GM23338 (cell line): ENCODE measurements around the gene KANK4. TPM values are rescaled to one million over a fixed set of nuclear protein-coding genes. Genes with fewer than 3 reads are reported as not detected.

Source experiments
- ATAC-seq: fragments of 200-7000 bp; cut with Tn5 transposase; 3 replicates; pipeline ENCODE4 v1.9.1; 2020
- DNase-seq: peaks from one replicate; pipeline ENCODE4 v3.0.0-alpha.2; 2015; ENCODE audit warnings: low spot score
- H2AFZ ChIP-seq: fragments of 200-600 bp; sonication (generic); 2 replicates; pipeline ENCODE4 v1.8.0; 2016; ENCODE audit warnings: antibody characterized with exemption, mild to moderate bottlenecking, moderate library complexity
- H3F3A ChIP-seq: fragments of 200-600 bp; sonication (generic); replicated peaks from 2 replicates; pipeline ENCODE4 v1.8.0; 2017; ENCODE audit warnings: antibody characterized with exemption, mixed run types, low read depth
- H3K27ac ChIP-seq: fragments of 200-600 bp; sonication (generic); 2 replicates; pipeline ENCODE4 v1.6.1; 2016; ENCODE audit warnings: low read depth
- H3K27me3 ChIP-seq: fragments of 200-600 bp; sonication (generic); 2 replicates; pipeline ENCODE4 v1.8.0; 2016; ENCODE audit warnings: mild to moderate bottlenecking, mixed run types, moderate library complexity; ENCODE audit not compliant: insufficient read depth
- H3K36me3 ChIP-seq: fragments of 200-600 bp; sonication (generic); 2 replicates; pipeline ENCODE4 v1.8.0; 2016; ENCODE audit warnings: mild to moderate bottlenecking; ENCODE audit not compliant: insufficient read depth
- H3K4me1 ChIP-seq: fragments of 200-600 bp; sonication (generic); 2 replicates; pipeline ENCODE4 v1.8.0; 2016; ENCODE audit warnings: mild to moderate bottlenecking, moderate library complexity; ENCODE audit not compliant: insufficient read depth
- H3K4me2 ChIP-seq: fragments of 200-600 bp; sonication (generic); 2 replicates; pipeline ENCODE4 v1.7.1; 2017; ENCODE audit warnings: mixed run types
- H3K4me3 ChIP-seq: fragments of 200-600 bp; sonication (generic); 2 replicates; pipeline ENCODE4 v1.6.1; 2016; ENCODE audit warnings: mixed run types
- H3K79me2 ChIP-seq: fragments of 200-600 bp; sonication (generic); replicated peaks from 2 replicates; pipeline ENCODE4 v1.8.0; 2017; ENCODE audit warnings: mild to moderate bottlenecking; ENCODE audit not compliant: insufficient read depth
- H3K9me2 ChIP-seq: fragments of 200-600 bp; sonication (generic); 2 replicates; pipeline ENCODE4 v1.8.0; 2017; ENCODE audit not compliant: insufficient read depth
- H4K20me1 ChIP-seq: fragments of 200-600 bp; sonication (generic); replicated peaks from 2 replicates; pipeline ENCODE4 v1.8.0; 2017; ENCODE audit warnings: mild to moderate bottlenecking; ENCODE audit not compliant: insufficient read depth
- H3K27ac Mint-ChIP-seq: 2 replicates; pipeline ENCODE4 v1.8.0; 2020; ENCODE audit warnings: inconsistent platforms, mild to moderate bottlenecking, moderate library complexity, mixed read lengths
- H3K27me3 Mint-ChIP-seq: 3 replicates; pipeline ENCODE4 v1.8.0; 2022; ENCODE audit warnings: low read depth, mild to moderate bottlenecking, moderate library complexity, mixed read lengths, inconsistent platforms; ENCODE audit not compliant: insufficient read depth, poor library complexity
- H3K36me3 Mint-ChIP-seq: 3 replicates; pipeline ENCODE4 v1.8.0; 2021; ENCODE audit warnings: low read depth, mild to moderate bottlenecking, inconsistent platforms, moderate library complexity, mixed read lengths
- H3K4me1 Mint-ChIP-seq: 3 replicates; pipeline ENCODE4 v1.8.0; 2020; ENCODE audit warnings: mild to moderate bottlenecking, inconsistent platforms, mixed read lengths
- H3K4me3 Mint-ChIP-seq: 3 replicates; pipeline ENCODE4 v1.8.0; 2021; ENCODE audit warnings: moderate library complexity, mild to moderate bottlenecking, inconsistent platforms, mixed read lengths
- H3K9me3 Mint-ChIP-seq: 3 replicates; pipeline ENCODE4 v1.8.0; 2020; ENCODE audit warnings: moderate library complexity, mild to moderate bottlenecking, inconsistent platforms, mixed read lengths
- CREB1 ChIP-seq: fragments of 250-450 bp; sonication (Bioruptor Pico); IDR thresholded peaks from 2 replicates; pipeline ENCODE4 v1.5.0; 2020; ENCODE audit warnings: low read depth, mild to moderate bottlenecking, moderate library complexity
- CTCF ChIP-seq, 2 experiments: fragments of 200-600 bp in 1 of 2; sonication (generic) in 1 of 2; conservative IDR thresholded peaks; 2 replicates each; pipeline versions ENCODE4 v1.5.1 to v1.6.1; 2016 to 2017; ENCODE audit warnings: antibody characterized with exemption in 2 of 2, low read depth in 2 of 2, mild to moderate bottlenecking in 2 of 2, moderate library complexity in 1 of 2
- JUNB ChIP-seq: IDR thresholded peaks from one replicate; pipeline ENCODE4 v1.6.1; 2016; ENCODE audit warnings: antibody characterized with exemption; ENCODE audit not compliant: unreplicated experiment
- POLR2AphosphoS5 ChIP-seq: IDR thresholded peaks from 2 replicates; pipeline ENCODE4 v1.6.1; 2016; ENCODE audit warnings: antibody characterized with exemption, low read depth
- polyA plus RNA-seq: library from polyadenylated mRNA; unstranded; fragments of >200 nt; fragmentation: Nextera tagmentation; extraction: Ambion mirVana; gene quantifications from 2 replicates; pipeline ENCODE4 v1.2.1, GENCODE V29; 2016
- total RNA-seq: library from RNA; depleted of rRNA; stranded (reverse); fragments of >200 nt; shearing (Covaris generic); gene quantifications from 2 replicates; pipeline ENCODE4 v1.2.3, GENCODE V29; 2014
- TF ChIP-seq, protein P1 (sequence below): fragments of 250-450 bp; sonication (Bioruptor Pico); IDR thresholded peaks from 2 replicates; pipeline ENCODE4 v1.5.0; 2020; ENCODE audit warnings: mild to moderate bottlenecking, moderate library complexity

Gene KANK4
- total and polyA plus RNA-seq, 2 experiments from 2014 or later, result 0.31 to 0.42 TPM

DNA sequence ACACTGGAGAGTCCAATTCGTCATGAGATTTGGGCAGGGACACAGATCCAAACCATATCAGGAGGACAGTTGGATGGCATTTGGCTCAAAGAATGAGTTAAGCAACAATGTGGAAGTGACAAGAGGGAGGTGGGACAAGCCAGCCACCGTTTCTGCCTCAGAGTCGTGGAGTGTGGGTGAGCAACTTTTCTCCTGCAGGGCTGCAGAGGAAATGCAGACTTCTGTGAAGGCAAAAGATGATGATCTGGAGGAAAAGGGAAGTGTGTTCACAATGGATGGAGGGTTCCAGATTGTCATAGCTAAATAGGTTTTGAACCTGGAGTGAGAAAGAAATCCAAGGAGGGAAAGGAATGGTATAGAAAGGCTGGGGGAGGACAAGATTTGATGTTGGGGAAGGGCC lies 16.4 kb upstream of the KANK4 start:
- Histone ChIP-seq H3K4me2 (no peak overlapping the region), H3K27ac (no peak overlapping the region), H4K20me1 (no peaks in the 10 kb centered on the region), H3F3A (no peaks in the 10 kb centered on the region), H3K36me3 (no peaks in the 10 kb centered on the region), H3K9me2 (no peaks in the 10 kb centered on the region), H3K4me3 (no peak overlapping the region), H3K79me2 (no peaks in the 10 kb centered on the region), H3K27me3 (no peaks in the 10 kb centered on the region), H3K4me1 (no peaks in the 10 kb centered on the region), H2AFZ (peak overlapping the region; percentile 47; the same call in 1 of the 2 replicates)
- Mint-ChIP-seq H3K4me1 (peaks cover 15% of the 10 kb centered on the region), H3K36me3 (no peaks in the 10 kb centered on the region; the same call in 2 of the 3 replicates), H3K9me3 (no peaks in the 10 kb centered on the region), H3K4me3 (no peak overlapping the region), H3K27ac (no peak overlapping the region; the same call in 1 of the 2 replicates), H3K27me3 (peaks cover 10% of the 10 kb centered on the region)
- ATAC-seq (peak; percentile 24), DNase-seq (peak; percentile 46)
- TF ChIP-seq CREB1 (CRISPR knock-in tag) (no peak), CTCF (conservative IDR thresholded peaks at IDR 0.05; ENCODE audit: low read depth in 2 of 2) (peak in 1 of 2 experiments; percentile 24; a peak in 1 of 4 replicates)

DNA sequence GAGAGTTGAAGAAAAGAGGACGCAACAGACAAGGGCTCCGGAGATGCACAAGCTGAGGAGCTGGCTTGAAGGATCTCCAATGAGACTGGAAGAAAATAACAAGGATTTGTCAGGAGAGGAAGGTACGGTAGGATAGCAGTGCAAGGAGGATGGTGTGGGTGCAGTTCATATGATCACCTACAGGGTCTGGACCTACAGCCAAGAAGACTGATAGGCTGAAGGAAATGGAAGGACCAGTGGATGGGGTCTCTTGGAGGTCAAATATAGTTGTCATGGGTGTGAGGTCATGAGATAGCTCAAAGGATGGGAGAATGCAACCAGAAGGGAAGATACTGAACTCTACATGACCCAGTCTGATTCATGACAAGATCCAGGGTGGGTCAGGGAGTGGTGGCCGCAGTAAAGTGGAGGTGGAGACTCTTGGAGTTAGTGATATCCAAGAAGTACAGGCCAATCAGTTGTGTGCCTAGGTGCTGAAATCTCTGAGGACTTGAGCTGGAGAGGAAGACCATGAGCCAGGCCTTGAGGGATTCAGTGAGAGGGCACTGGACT lies 15.3 kb upstream of the KANK4 start:
- H3K9me3 Mint-ChIP-seq, result no peaks in the 10 kb centered on the region
- Histone ChIP-seq H3K4me3 (no peak overlapping the region), H3K9me2 (no peaks in the 10 kb centered on the region), H3K27me3 (no peaks in the 10 kb centered on the region), H2AFZ (no peak overlapping the region), H3K4me1 (no peaks in the 10 kb centered on the region), H3K4me2 (no peak overlapping the region), H4K20me1 (no peaks in the 10 kb centered on the region), H3K36me3 (no peaks in the 10 kb centered on the region), H3F3A (no peaks in the 10 kb centered on the region), H3K79me2 (no peaks in the 10 kb centered on the region), H3K27ac (no peak overlapping the region)
- H3K4me3 Mint-ChIP-seq, result no peak overlapping the region
- no peak overlapping the region for H3K27ac Mint-ChIP-seq
- peak in 1 of 2 experiments; percentile 6; a peak in 1 of 4 replicates for TF ChIP-seq CTCF (conservative IDR thresholded peaks at IDR 0.05; ENCODE audit: low read depth in 2 of 2)
- no peak for TF ChIP-seq JUNB
- TF ChIP-seq, protein P1, sequence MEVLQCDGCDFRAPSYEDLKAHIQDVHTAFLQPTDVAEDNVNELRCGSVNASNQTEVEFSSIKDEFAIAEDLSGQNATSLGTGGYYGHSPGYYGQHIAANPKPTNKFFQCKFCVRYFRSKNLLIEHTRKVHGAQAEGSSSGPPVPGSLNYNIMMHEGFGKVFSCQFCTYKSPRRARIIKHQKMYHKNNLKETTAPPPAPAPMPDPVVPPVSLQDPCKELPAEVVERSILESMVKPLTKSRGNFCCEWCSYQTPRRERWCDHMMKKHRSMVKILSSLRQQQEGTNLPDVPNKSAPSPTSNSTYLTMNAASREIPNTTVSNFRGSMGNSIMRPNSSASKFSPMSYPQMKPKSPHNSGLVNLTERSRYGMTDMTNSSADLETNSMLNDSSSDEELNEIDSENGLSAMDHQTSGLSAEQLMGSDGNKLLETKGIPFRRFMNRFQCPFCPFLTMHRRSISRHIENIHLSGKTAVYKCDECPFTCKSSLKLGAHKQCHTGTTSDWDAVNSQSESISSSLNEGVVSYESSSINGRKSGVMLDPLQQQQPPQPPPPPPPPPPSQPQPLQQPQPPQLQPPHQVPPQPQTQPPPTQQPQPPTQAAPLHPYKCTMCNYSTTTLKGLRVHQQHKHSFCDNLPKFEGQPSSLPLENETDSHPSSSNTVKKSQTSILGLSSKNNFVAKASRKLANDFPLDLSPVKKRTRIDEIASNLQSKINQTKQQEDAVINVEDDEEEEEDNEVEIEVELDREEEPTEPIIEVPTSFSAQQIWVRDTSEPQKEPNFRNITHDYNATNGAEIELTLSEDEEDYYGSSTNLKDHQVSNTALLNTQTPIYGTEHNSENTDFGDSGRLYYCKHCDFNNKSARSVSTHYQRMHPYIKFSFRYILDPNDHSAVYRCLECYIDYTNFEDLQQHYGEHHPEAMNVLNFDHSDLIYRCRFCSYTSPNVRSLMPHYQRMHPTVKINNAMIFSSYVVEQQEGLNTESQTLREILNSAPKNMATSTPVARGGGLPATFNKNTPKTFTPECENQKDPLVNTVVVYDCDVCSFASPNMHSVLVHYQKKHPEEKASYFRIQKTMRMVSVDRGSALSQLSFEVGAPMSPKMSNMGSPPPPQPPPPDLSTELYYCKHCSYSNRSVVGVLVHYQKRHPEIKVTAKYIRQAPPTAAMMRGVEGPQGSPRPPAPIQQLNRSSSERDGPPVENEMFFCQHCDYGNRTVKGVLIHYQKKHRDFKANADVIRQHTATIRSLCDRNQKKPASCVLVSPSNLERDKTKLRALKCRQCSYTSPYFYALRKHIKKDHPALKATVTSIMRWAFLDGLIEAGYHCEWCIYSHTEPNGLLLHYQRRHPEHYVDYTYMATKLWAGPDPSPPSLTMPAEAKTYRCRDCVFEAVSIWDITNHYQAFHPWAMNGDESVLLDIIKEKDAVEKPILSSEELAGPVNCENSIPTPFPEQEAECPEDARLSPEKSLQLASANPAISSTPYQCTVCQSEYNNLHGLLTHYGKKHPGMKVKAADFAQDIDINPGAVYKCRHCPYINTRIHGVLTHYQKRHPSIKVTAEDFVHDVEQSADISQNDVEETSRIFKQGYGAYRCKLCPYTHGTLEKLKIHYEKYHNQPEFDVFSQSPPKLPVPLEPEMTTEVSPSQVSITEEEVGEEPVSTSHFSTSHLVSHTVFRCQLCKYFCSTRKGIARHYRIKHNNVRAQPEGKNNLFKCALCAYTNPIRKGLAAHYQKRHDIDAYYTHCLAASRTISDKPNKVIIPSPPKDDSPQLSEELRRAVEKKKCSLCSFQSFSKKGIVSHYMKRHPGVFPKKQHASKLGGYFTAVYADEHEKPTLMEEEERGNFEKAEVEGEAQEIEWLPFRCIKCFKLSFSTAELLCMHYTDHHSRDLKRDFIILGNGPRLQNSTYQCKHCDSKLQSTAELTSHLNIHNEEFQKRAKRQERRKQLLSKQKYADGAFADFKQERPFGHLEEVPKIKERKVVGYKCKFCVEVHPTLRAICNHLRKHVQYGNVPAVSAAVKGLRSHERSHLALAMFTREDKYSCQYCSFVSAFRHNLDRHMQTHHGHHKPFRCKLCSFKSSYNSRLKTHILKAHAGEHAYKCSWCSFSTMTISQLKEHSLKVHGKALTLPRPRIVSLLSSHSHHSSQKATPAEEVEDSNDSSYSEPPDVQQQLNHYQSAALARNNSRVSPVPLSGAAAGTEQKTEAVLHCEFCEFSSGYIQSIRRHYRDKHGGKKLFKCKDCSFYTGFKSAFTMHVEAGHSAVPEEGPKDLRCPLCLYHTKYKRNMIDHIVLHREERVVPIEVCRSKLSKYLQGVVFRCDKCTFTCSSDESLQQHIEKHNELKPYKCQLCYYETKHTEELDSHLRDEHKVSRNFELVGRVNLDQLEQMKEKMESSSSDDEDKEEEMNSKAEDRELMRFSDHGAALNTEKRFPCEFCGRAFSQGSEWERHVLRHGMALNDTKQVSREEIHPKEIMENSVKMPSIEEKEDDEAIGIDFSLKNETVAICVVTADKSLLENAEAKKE (CRISPR knock-in tag), result no peak
- no peak for TF ChIP-seq POLR2AphosphoS5
- peaks cover 15% of the 10 kb centered on the region for H3K4me1 Mint-ChIP-seq
- H3K27me3 Mint-ChIP-seq, result peaks cover 10% of the 10 kb centered on the region
- ATAC-seq (no peak), DNase-seq (no peak)
- no peaks in the 10 kb centered on the region; the same call in 2 of the 3 replicates for H3K36me3 Mint-ChIP-seq
